ENCODE results near the gene WWP2.
"Not testable (repeated sequence)": the region's sequence is repeated elsewhere in the genome, so short reads cannot be mapped to it uniquely, and the experiment has no call there.

The WWP2 gene

DNA sequence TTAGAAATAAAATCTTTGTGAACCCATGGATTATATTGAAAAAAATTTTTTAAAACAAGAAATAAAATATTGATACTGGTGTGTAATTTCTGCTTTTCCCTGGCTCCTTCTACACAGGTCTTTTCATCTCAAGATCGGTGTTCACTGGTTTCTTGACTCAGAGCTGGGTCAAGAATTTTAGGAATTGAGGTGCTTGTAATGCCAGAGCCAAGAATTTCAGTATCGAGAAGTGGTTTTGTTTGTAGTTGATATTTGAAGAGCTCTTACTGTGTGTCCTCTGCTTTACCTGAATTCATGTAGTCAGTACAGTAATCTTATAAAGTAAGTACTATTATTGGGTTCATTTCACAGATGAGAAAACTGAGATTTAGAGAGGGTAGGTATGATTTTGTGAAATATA, 7.3 kb downstream of the WWP2 start:
- Histone ChIP-seq H3K27me3 (ENCODE audit: control insufficient read depth, insufficient read depth, low read length) (no peaks in the 10 kb centered on the region), H3K9me3 (ENCODE audit: control insufficient read depth, insufficient read depth, low read length) (no peaks in the 10 kb centered on the region), H3K4me1 (ENCODE audit: control insufficient read depth, insufficient read depth, low read length) (no peaks in the 10 kb centered on the region), H3K36me3 (ENCODE audit: control insufficient read depth, insufficient read depth, low read length) (no peaks in the 10 kb centered on the region), H3K27ac (ENCODE audit: low read length) (no peak overlapping the region), H3K4me3 (ENCODE audit: low read length) (no peak overlapping the region)
- WGBS (ENCODE audit: insufficient coverage, insufficient read length): no CpG with 5 or more reads among the region's 2 CpGs
- no peak for DNase-seq (ENCODE audit: low read depth, low spot score)

DNA sequence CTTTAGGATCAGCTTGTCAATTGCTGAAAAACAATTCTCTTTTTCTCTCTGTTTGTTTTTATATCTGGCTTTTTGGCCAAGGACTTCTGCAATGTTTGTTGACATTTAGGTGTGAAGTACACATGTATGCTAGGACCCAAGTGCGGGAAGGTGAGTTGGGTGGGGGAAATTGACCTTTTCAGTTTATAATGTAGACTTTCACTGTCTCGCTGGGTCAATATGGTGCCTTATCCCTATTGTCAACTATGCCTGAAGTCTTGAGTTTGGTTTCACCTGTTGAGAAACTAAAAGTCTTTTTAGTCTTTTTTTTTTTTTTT, 9.5 kb downstream of the WWP2 start:
- no CpG with 5 or more reads among the region's 2 CpGs for WGBS (ENCODE audit: insufficient coverage, insufficient read length)
- H3K9me3 ChIP-seq (ENCODE audit: control insufficient read depth, insufficient read depth, low read length): no peaks in the 10 kb centered on the region
- H3K27me3 ChIP-seq (ENCODE audit: control insufficient read depth, insufficient read depth, low read length): no peaks in the 10 kb centered on the region
- no peak overlapping the region for H3K27ac ChIP-seq (ENCODE audit: low read length)
- H3K4me1 ChIP-seq (ENCODE audit: control insufficient read depth, insufficient read depth, low read length): no peaks in the 10 kb centered on the region
- no peaks in the 10 kb centered on the region for H3K36me3 ChIP-seq (ENCODE audit: control insufficient read depth, insufficient read depth, low read length)
- no peak for DNase-seq (ENCODE audit: low read depth, low spot score)
- H3K4me3 ChIP-seq (ENCODE audit: low read length): no peak overlapping the region

DNA sequence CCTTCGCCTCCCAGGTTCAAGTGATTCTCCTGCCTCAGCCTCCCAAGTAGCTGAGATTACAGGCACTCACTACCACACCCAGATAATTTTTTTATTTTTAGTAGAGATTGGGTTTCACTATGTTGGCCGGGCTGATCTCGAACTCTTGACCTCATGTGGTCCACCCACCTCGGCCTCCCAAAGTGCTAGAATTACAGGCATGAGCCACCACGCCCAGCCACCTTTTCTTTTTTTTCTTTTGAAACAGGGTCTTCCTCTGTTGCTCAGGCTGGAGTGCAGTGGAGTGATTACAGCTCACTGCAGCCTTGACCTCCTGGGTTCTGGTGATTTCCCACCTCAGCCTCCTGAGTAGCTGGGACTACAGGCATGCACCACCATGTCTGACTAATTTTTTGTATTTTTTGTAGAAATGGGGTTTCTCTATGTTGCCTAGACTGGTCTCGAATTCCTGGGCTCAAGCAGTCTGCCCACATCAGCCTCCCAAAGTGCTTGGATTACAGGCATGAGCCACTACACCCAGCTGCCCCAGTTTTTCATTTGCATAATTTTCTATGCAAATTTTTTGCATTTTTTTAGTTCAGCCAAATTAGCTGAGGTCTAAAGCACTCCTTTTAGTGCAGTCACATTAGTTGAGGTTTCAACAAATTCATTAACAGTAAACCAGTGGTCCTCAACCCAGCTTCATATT, 11.3 kb downstream of the WWP2 start:
- no peak for DNase-seq (ENCODE audit: low read depth, low spot score)
- no peak overlapping the region for H3K4me3 ChIP-seq (ENCODE audit: low read length)
- H3K27me3 ChIP-seq (ENCODE audit: control insufficient read depth, insufficient read depth, low read length): no peaks in the 10 kb centered on the region
- no peaks in the 10 kb centered on the region for H3K9me3 ChIP-seq (ENCODE audit: control insufficient read depth, insufficient read depth, low read length)
- H3K36me3 ChIP-seq (ENCODE audit: control insufficient read depth, insufficient read depth, low read length): no peaks in the 10 kb centered on the region
- H3K27ac ChIP-seq (ENCODE audit: low read length): no peak overlapping the region
- no peaks in the 10 kb centered on the region for H3K4me1 ChIP-seq (ENCODE audit: control insufficient read depth, insufficient read depth, low read length)
- no CpG with 5 or more reads among the region's 6 CpGs for WGBS (ENCODE audit: insufficient coverage, insufficient read length)

DNA sequence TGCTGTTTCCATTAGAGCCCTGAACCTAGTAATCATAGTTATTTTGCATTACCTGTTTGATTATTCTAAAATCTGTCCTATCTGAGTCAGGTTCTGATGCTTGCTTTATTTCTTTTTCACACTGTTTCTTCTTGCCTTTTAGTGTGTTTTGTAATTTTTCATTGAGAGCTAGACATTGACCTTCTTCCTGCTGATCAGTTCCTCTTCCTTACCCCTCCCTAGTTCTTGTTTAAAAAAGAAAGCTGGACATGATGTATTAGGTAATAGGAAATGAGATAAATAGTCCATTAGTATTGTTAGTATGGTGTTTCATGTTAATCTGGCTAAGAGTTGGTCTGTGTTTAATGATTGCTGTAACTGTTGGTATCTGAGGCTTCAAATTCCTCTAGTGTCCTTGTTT, 13.4 kb downstream of the WWP2 start:
- H3K27ac ChIP-seq (ENCODE audit: low read length): no peak overlapping the region
- H3K4me1 ChIP-seq (ENCODE audit: control insufficient read depth, insufficient read depth, low read length): no peaks in the 10 kb centered on the region
- H3K9me3 ChIP-seq (ENCODE audit: control insufficient read depth, insufficient read depth, low read length): no peaks in the 10 kb centered on the region
- no peaks in the 10 kb centered on the region for H3K36me3 ChIP-seq (ENCODE audit: control insufficient read depth, insufficient read depth, low read length)
- H3K4me3 ChIP-seq (ENCODE audit: low read length): no peak overlapping the region
- no peaks in the 10 kb centered on the region for H3K27me3 ChIP-seq (ENCODE audit: control insufficient read depth, insufficient read depth, low read length)
- DNase-seq (ENCODE audit: low read depth, low spot score): no peak

DNA sequence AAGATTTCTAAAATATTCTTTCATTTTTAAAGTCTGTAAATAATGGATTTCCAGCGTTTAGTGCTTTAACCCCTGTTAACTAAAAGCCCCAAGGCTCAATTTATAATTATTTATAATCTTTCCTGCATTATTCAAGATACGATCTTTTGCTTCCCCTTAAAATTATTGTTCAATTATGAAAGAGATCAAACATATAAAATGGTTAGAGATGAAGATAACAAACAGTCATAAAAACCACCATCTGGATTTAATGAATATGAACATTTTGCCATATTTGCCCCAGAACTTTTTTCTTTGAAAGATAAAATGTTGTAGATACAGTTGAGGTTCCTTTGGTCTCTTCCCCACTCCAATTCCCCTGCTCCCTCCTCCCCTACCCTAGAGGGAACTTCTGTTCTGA, 17.6 kb downstream of the WWP2 start:
- H3K27ac ChIP-seq (ENCODE audit: low read length): no peak overlapping the region
- H3K27me3 ChIP-seq (ENCODE audit: control insufficient read depth, insufficient read depth, low read length): no peaks in the 10 kb centered on the region
- no peak for DNase-seq (ENCODE audit: low read depth, low spot score)
- H3K9me3 ChIP-seq (ENCODE audit: control insufficient read depth, insufficient read depth, low read length): no peaks in the 10 kb centered on the region
- no peak overlapping the region for H3K4me3 ChIP-seq (ENCODE audit: low read length)
- 100% methylated on average over 1 of the region's 2 CpGs for WGBS (ENCODE audit: insufficient coverage, insufficient read length)
- no peaks in the 10 kb centered on the region for H3K4me1 ChIP-seq (ENCODE audit: control insufficient read depth, insufficient read depth, low read length)
- no peaks in the 10 kb centered on the region for H3K36me3 ChIP-seq (ENCODE audit: control insufficient read depth, insufficient read depth, low read length)

DNA sequence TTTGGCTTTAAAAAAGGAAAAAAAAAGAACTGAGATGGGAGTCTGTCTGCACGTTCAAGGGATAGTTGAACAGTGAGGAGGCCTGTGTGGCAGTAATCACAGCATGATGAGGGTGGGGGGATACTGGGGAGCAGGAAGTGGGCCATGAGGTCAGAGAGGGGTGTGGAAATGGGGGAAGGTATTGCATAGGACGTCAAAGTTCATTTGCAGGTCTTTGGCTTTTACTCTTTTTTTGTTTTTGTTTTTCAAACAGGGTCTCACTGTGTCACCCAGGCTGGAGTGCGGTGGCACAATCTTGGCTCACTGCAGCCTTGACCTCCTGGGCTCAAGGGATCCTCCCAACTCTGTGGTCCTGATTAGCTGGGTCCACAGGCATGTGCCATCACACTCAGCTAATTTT, 19.0 kb downstream of the WWP2 start:
- H3K9me3 ChIP-seq (ENCODE audit: control insufficient read depth, insufficient read depth, low read length): no peaks in the 10 kb centered on the region
- no peaks in the 10 kb centered on the region for H3K36me3 ChIP-seq (ENCODE audit: control insufficient read depth, insufficient read depth, low read length)
- H3K27me3 ChIP-seq (ENCODE audit: control insufficient read depth, insufficient read depth, low read length): no peaks in the 10 kb centered on the region
- no peak for DNase-seq (ENCODE audit: low read depth, low spot score)
- no CpG with 5 or more reads among the region's 3 CpGs for WGBS (ENCODE audit: insufficient coverage, insufficient read length)
- H3K4me1 ChIP-seq (ENCODE audit: control insufficient read depth, insufficient read depth, low read length): no peaks in the 10 kb centered on the region
- no peak overlapping the region for H3K27ac ChIP-seq (ENCODE audit: low read length)
- no peak overlapping the region for H3K4me3 ChIP-seq (ENCODE audit: low read length)

DNA sequence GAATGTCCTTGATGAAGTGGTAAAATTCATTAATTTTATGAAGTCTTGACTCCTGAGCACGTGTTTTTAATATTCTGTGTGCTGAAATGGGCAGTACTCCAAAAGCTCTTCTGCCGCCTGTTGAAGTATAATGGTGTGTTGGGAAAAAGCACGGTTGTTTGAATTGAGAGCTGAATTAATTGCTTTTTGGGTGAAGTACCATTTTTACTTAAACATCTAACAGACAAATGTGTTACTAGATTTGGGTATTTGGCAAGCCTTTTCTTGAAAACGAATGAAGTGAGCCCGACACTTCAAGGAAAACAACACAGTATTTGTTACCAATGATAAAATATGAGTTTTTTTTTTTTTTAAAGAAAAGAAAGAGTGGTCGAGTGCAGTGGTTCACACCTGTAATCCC, 22.5 kb downstream of the WWP2 start:
- no peaks in the 10 kb centered on the region for H3K4me1 ChIP-seq (ENCODE audit: control insufficient read depth, insufficient read depth, low read length)
- H3K27ac ChIP-seq (ENCODE audit: low read length): no peak overlapping the region
- H3K4me3 ChIP-seq (ENCODE audit: low read length): no peak overlapping the region
- 0 out of 2 replicates have a peak, but pooled peaks cover 3% of the 10 kb centered on the region for H3K36me3 ChIP-seq (ENCODE audit: control insufficient read depth, insufficient read depth, low read length)
- WGBS (ENCODE audit: insufficient coverage, insufficient read length): no CpG with 5 or more reads among the region's 6 CpGs
- no peaks in the 10 kb centered on the region for H3K27me3 ChIP-seq (ENCODE audit: control insufficient read depth, insufficient read depth, low read length)
- no peak for DNase-seq (ENCODE audit: low read depth, low spot score)
- no peaks in the 10 kb centered on the region for H3K9me3 ChIP-seq (ENCODE audit: control insufficient read depth, insufficient read depth, low read length)

DNA sequence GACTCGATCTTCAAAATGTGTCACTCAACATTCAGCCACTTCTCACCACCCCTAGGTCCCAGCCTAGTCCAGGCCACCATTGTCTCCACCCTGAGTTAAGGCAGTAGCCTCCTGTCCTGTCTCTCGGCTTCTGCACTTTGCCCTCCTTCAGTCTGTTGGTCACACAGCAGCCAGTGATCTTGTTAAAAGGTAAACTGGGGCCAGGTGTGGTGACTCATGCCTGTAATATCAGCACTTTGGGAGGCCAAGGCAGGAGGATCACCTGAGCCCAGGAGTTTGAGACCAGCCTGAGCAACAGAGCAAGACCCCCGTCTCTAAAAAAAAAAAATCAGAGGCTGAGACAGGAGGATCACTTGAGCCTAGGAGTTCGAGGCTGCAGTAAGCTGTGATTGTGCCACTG, 25.8 kb downstream of the WWP2 start:
- Histone ChIP-seq H3K36me3 (ENCODE audit: control insufficient read depth, insufficient read depth, low read length) (0 out of 2 replicates have a peak, but pooled peaks cover 3% of the 10 kb centered on the region), H3K27ac (ENCODE audit: low read length) (no peak overlapping the region), H3K4me1 (ENCODE audit: control insufficient read depth, insufficient read depth, low read length) (no peaks in the 10 kb centered on the region), H3K27me3 (ENCODE audit: control insufficient read depth, insufficient read depth, low read length) (no peaks in the 10 kb centered on the region), H3K4me3 (ENCODE audit: low read length) (no peak overlapping the region), H3K9me3 (ENCODE audit: control insufficient read depth, insufficient read depth, low read length) (no peaks in the 10 kb centered on the region)
- no peak for DNase-seq (ENCODE audit: low read depth, low spot score)
- no CpG with 5 or more reads among the region's 4 CpGs for WGBS (ENCODE audit: insufficient coverage, insufficient read length)

DNA sequence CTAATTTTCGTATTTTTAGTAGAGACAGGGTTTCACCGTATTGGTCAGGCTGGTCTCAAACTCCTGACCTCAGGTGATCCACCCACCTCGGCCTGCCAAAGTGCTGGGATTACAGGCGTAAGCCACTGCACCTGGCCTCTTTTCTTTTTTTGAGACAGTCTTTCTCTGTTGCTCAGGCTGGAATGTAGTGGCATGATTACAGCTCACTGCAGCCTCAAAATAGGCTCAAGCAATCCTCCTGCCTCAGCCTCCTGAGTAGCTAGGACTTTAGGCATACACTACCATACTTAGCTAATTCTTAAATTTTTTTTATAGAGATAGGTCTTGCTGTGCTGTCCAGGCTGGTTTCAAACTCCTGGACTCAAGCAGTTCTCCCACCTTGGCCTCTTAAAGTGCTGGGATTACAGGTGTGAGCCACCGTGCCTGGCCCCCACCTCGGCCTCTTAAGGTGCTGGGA, 29.3 kb downstream of the WWP2 start:
- H3K27me3 ChIP-seq (ENCODE audit: control insufficient read depth, insufficient read depth, low read length); H3K9me3 ChIP-seq (ENCODE audit: control insufficient read depth, insufficient read depth, low read length); H3K4me1 ChIP-seq (ENCODE audit: control insufficient read depth, insufficient read depth, low read length); H3K36me3 ChIP-seq (ENCODE audit: control insufficient read depth, insufficient read depth, low read length); H3K27ac ChIP-seq (ENCODE audit: low read length); H3K4me3 ChIP-seq (ENCODE audit: low read length); DNase-seq (ENCODE audit: low read depth, low spot score): not testable (repeated sequence)
- WGBS (ENCODE audit: insufficient coverage, insufficient read length): no CpG with 5 or more reads among the region's 6 CpGs

DNA sequence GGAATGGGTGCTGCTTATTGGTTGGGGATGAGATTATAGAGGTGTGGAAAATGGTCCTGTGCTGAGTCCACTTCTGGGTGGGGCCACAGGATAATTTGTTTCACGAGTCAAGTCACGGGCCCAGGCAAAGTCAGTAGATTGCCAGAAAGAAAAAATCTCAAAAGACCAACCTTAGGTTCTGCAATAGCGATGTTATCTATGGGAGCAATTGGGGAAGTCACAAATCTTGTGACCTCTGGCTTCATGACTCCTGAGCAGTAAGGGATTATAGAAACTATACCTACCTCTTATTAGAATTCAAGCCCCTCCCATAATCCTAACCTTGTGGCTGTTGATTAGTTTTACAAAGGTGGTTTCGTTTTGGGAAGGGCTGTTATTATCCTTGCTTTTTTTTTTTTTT, 31.4 kb downstream of the WWP2 start:
- WGBS (ENCODE audit: insufficient coverage, insufficient read length): no CpG with 5 or more reads among the region's 4 CpGs

DNA sequence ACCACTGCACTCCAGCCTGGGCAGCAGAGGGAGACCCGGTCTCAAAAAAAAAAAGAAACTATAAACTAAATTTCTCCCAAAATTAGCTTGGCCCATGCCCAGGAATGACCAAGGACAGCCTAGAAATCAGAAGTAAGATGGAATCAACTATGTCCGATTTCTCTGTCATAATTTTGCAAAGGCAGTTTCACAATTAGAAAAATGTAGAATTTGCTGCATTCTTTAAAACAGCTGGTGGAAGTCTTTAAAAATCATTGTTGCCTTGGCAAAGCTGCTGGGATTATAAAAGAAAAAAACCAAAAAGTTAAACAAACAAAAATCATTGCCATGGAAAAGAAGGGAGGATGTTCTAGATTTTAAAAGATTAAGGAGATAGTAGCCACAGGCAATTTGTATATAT, 32.4 kb downstream of the WWP2 start:
- no peaks in the 10 kb centered on the region for H3K9me3 ChIP-seq (ENCODE audit: control insufficient read depth, insufficient read depth, low read length)
- no peak overlapping the region for H3K4me3 ChIP-seq (ENCODE audit: low read length)
- H3K4me1 ChIP-seq (ENCODE audit: control insufficient read depth, insufficient read depth, low read length): peaks cover 1% of the 10 kb centered on the region; the same call in 1 of the 2 replicates
- DNase-seq (ENCODE audit: low read depth, low spot score): no peak
- no peak overlapping the region for H3K27ac ChIP-seq (ENCODE audit: low read length)
- H3K36me3 ChIP-seq (ENCODE audit: control insufficient read depth, insufficient read depth, low read length): 0 out of 2 replicates have a peak, but pooled peaks cover 3% of the 10 kb centered on the region
- no peaks in the 10 kb centered on the region for H3K27me3 ChIP-seq (ENCODE audit: control insufficient read depth, insufficient read depth, low read length)
- no CpG with 5 or more reads among the region's 2 CpGs for WGBS (ENCODE audit: insufficient coverage, insufficient read length)

More for the DNA sequence above, 31.4 kb downstream of the WWP2 start:
- Histone ChIP-seq H3K27me3 (ENCODE audit: control insufficient read depth, insufficient read depth, low read length) (no peaks in the 10 kb centered on the region), H3K4me3 (ENCODE audit: low read length) (no peak overlapping the region), H3K36me3 (ENCODE audit: control insufficient read depth, insufficient read depth, low read length) (no peaks in the 10 kb centered on the region), H3K27ac (ENCODE audit: low read length) (no peak overlapping the region), H3K4me1 (ENCODE audit: control insufficient read depth, insufficient read depth, low read length) (peaks cover 1% of the 10 kb centered on the region; the same call in 1 of the 2 replicates), H3K9me3 (ENCODE audit: control insufficient read depth, insufficient read depth, low read length) (no peaks in the 10 kb centered on the region)
- DNase-seq (ENCODE audit: low read depth, low spot score): no peak
